Myometrial cell (primary cell): Measurements from ENCODE around the gene CCDC137. TPM values are rescaled to one million over a fixed set of nuclear protein-coding genes. Genes with fewer than 3 reads are reported as not detected.

ENCODE experiments used
- total RNA-seq: library from RNA; depleted of rRNA; stranded (reverse); fragments of >200 nt; gene quantifications from 2 replicates; pipeline ENCODE4 v1.2.3, GENCODE V29; 2015

CCDC137 gene
- 11.8 and 17.7 TPM in 2 replicates for total RNA-seq

GRCh38 chr17:81666342-81667191 is at the start of gene CCDC137, which contains the start of gene OXLD1:
TSS of gene CCDC137 (plus strand) at chr17:81666737. CDS start at chr17:81666767, 30 bp downstream.
TSS of gene OXLD1 (minus strand) at chr17:81666605. CDS start at chr17:81666577, 28 bp downstream.

GRCh38 chr17:81636505-81637288 is 29.8 kb upstream of the CCDC137 start, which contains the start of the genes NPLOC4 and TSPAN10:
TSS of gene NPLOC4 (minus strand) at chr17:81637112. CDS start at chr17:81636930, 182 bp downstream.
TSS of gene TSPAN10 (plus strand) at chr17:81637196. CDS start at chr17:81642413, 5,217 bp downstream.

GRCh38 chr17:81656118-81656743 is 10.3 kb upstream of the CCDC137 start, which contains the start of gene PDE6G:
TSS of gene PDE6G (minus strand) at chr17:81656542. CDS start at chr17:81653305, 3,237 bp downstream.

DNA sequence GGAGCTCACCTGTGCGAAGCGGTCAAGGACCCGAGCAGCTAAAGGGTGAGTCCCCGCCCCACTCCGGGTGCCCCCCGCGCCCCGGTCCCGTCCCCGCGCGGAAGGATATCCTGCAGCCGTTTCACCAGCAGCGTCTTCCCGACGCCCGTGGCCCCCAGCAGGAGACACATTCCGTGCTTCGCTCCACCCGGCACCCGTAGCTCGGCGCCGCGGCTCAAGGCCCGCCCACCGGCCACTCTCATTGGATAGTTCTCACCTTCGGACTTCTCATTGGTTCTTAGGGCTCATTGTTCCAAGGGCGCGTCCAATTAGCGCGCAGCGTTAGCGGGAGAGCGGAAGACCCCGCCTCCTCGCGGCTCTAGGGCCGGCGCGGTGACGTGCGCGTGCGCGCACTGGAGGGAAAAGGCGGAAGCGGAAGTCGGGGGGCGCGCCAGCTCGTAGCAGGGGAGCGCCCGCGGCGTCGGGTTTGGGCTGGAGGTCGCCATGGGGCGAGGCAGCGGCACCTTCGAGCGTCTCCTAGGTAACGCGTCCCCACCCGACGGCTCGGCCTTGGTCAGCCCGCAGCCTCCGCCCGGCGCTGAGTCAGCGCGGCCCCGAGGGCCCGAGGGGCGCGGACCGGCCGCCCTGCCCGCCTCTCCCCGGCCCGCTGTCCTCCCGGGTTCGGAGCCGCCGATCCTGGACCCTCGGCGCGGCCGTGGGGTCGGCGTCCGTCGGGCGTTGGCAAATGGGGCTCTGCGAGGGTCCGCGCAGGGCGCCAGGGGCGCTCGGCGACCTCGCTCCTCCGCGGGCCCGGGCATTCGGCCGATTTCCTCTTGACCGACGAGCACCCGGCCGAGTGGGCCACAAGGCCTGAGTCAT is 17.3 kb downstream of the CCDC137 start, which contains the start of the genes ARL16 and HGS:
ARL16 (minus strand) TSS at position 214 of the 858 bp plus-strand sequence; CDS start at position 170, 44 bp downstream.
HGS (plus strand) TSS at position 428 of the 858 bp plus-strand sequence; CDS start at position 484, 56 bp downstream.

GRCh38 chr17:81702934-81703746 is 36.6 kb downstream of the CCDC137 start, which contains the start of gene MRPL12:
TSS of gene MRPL12 (plus strand) at chr17:81703367. CDS start at chr17:81703502, 135 bp downstream.

DNA sequence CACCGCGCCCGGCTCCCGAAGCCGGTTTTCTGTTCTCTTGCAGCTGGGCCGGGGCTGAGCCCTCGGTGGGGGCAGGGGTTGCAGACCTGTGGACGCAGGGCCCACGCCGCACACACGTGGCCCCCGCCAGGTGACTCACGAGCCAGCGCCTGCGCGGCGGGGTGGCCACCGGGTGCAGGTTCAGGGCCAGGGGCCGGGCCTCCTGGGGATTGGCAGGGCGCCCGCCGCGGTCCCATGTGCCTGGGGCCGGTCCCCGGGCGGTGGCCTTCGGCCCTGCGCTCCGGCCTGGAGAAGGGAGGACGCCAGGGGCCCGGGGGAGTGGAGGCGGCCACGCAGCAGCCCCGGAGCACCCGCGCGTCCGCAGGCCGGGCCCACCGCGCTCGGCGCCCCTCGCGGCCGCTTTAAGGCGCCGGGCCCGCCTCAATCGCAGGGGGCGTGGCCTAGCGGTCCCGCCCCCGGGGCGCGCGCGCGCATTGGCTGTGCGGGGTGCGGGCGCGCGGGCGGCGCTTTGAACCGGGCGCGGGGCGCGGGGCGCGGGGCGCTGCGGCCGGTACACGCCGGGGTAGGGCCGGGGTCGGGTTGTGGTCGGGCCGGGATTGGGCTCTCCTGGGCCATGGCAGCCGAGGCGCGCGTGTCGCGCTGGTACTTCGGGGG is 45.4 kb downstream of the CCDC137 start, which contains the start of gene SLC25A10:
SLC25A10 (plus strand) TSS at position 471 of the 654 bp plus-strand sequence; CDS start at position 614, 143 bp downstream.

Other genes starting within 250 kb of the CCDC137 start
- gene ACTG1, start 153.9 kb upstream of the CCDC137 start, total RNA-seq: 8,175 and 10,672 TPM in 2 replicates
- 0.35 TPM in 1 of 2 replicates, not detected in the other for gene FSCN2, start 138.4 kb upstream of the CCDC137 start, total RNA-seq
- 29.1 and 29.4 TPM in 2 replicates for gene FAAP100, start 114.4 kb upstream of the CCDC137 start, total RNA-seq
- 63.8 and 70.1 TPM in 2 replicates for gene NPLOC4, start 29.6 kb upstream of the CCDC137 start, total RNA-seq
- 1.9 and 2.0 TPM in 2 replicates for gene TSPAN10, start 29.5 kb upstream of the CCDC137 start, total RNA-seq
- gene PDE6G, start 10.2 kb upstream of the CCDC137 start, total RNA-seq: 1.2 and 3.2 TPM in 2 replicates
- gene OXLD1, start 132 bp upstream of the CCDC137 start, total RNA-seq: 50.7 and 58.1 TPM in 2 replicates
- gene ARL16, start 17.1 kb downstream of the CCDC137 start, total RNA-seq: 37.7 and 46.4 TPM in 2 replicates
- 88.8 and 125 TPM in 2 replicates for gene HGS, start 17.3 kb downstream of the CCDC137 start, total RNA-seq
- gene MRPL12, start 36.6 kb downstream of the CCDC137 start, total RNA-seq: 80.1 and 94.3 TPM in 2 replicates
- 12.7 and 23.0 TPM in 2 replicates for gene SLC25A10, start 45.5 kb downstream of the CCDC137 start, total RNA-seq
- gene GCGR, start 137.4 kb downstream of the CCDC137 start, total RNA-seq: not detected in 2 replicates
- 103 and 127 TPM in 2 replicates for gene MCRIP1, start 166.6 kb downstream of the CCDC137 start, total RNA-seq
- gene PPP1R27, start 168.3 kb downstream of the CCDC137 start, total RNA-seq: not detected in 2 replicates
- gene P4HB, start 193.8 kb downstream of the CCDC137 start, total RNA-seq: 1,723 and 2,500 TPM in 2 replicates
- gene ARHGDIA, start 204.6 kb downstream of the CCDC137 start, total RNA-seq: 282 and 361 TPM in 2 replicates
- gene ALYREF, start 224.8 kb downstream of the CCDC137 start, total RNA-seq: 235 and 249 TPM in 2 replicates
- gene ANAPC11, start 225.0 kb downstream of the CCDC137 start, total RNA-seq: 273 and 321 TPM in 2 replicates
- under 0.01 TPM in 1 of 2 replicates, not detected in the other for gene NPB, start 235.5 kb downstream of the CCDC137 start, total RNA-seq
- 131 and 163 TPM in 2 replicates for gene PCYT2, start 244.7 kb downstream of the CCDC137 start, total RNA-seq